Fibroblast of mammary gland (primary cell): ENCODE results near the gene COX10.
"Not testable (repeated sequence)": the region's sequence is repeated elsewhere in the genome, so short reads cannot be mapped to it uniquely, and the experiment has no call there.

Experiments used
- DNase-seq: peaks from one replicate; pipeline ENCODE4 v3.0.0-alpha.2; 2010; ENCODE audit warnings: low read depth
- H3K4me3 ChIP-seq: 2 replicates; pipeline ENCODE4 v1.5.1; 2011; ENCODE audit warnings: low read depth, mild to moderate bottlenecking, low read length, moderate library complexity; ENCODE audit not compliant: control insufficient read depth
- CTCF ChIP-seq: conservative IDR thresholded peaks from 2 replicates; pipeline ENCODE4 v1.5.1; 2011; ENCODE audit warnings: low read depth, low read length, inconsistent platforms; ENCODE audit not compliant: control insufficient read depth, insufficient read depth

The COX10 gene

GRCh38 chr17:14069251-14070021 is at the start of gene COX10:
COX10 (plus strand) TSS chr17:14069504; CDS start chr17:14069606, 102 bp downstream.
- TF ChIP-seq CTCF: no peak
- peak; percentile 64 for DNase-seq
- H3K4me3 ChIP-seq: peak within 1 kb of the TSS; percentile 82

- not testable (repeated sequence) for H3K4me3 ChIP-seq, DNase-seq
Observed at GRCh38 chr17:14021651-14022294, 47.5 kb upstream of the COX10 start.

DNA sequence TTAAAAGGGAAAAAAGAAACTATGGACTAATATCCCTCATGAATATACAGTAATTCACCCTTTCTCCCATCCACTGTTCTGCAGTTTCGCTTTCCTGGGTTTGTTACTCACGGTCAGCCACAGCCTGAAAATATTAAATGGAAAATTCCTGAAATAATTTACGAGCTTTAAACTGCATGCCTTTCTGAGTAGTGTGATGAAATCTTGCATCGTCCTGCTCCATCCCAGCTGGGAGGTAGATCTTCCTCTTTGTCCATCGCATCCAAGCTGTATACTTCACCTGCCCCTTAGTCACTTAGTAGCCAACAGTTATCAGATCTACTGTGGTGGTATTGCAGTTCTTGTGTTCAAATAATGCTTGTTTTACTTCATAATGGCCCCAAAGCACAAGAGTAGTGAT is 39.5 kb upstream of the COX10 start:
- H3K4me3 ChIP-seq, DNase-seq: not testable (repeated sequence)

DNA sequence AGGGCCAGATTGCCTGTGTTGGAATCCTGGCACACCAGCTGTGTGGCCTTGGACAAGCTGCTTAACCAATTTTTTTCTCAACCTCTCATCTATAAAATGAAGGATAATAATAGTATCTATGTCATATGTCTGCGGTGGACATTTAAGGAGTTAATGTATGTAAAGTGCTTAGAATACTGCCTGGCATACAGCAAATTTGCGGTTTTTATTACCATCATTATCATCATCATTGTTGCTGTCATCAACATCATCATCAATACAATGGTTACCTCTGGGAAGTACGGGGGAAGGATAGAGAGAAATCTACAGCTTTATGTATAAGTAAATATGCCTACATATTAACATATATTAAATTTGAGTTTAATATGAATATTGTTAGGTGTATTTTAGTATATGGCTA is 37.1 kb upstream of the COX10 start:
- no peak for DNase-seq
- no peak overlapping the region for H3K4me3 ChIP-seq
- no peak for TF ChIP-seq CTCF

- H3K4me3 ChIP-seq: no peak overlapping the region
- TF ChIP-seq CTCF: no peak
- DNase-seq: no peak
Observed at GRCh38 chr17:14033166-14033565, 36.1 kb upstream of the COX10 start.

GRCh38 chr17:14037453-14037852 is 31.9 kb upstream of the COX10 start:
- no peak overlapping the region for H3K4me3 ChIP-seq
- no peak for TF ChIP-seq CTCF
- DNase-seq: no peak

DNA sequence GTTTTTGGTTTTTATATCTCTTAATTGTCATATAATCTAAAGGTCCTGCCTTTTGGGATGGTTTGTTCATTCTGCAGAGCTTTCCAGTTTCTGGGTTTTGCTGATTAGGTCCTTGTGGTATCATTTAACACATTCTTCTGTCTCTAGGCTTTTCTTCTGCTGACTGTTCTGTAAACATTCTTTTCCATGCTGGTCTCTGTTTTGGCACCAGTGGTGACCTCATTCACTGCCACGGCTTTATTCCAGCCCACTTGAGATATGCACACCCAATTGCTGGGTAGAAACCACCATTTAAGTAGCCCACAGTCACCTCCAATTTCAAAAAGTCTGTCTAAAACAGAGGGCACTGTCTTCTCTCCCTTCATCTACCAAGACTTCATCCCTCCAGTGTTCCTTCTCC is 31.1 kb upstream of the COX10 start:
- TF ChIP-seq CTCF: no peak
- no peak overlapping the region for H3K4me3 ChIP-seq
- no peak for DNase-seq

GRCh38 chr17:14042411-14042810 is 26.9 kb upstream of the COX10 start:
- no peak for TF ChIP-seq CTCF

More at GRCh38 chr17:14042411-14042810, 26.9 kb upstream of the COX10 start:
- H3K4me3 ChIP-seq: no peak overlapping the region
- DNase-seq: no peak
